Hepatocyte (in vitro differentiated cells): Measurements from ENCODE around the gene PARD3B. TPM values are rescaled to one million over a fixed set of nuclear protein-coding genes. Genes with fewer than 3 reads are reported as not detected.

Experiments used
- DNase-seq: peaks from one replicate; pipeline ENCODE4 v3.0.0-alpha.2; 2016; ENCODE audit warnings: low spot score
- H2AFZ ChIP-seq: fragments of 200-600 bp; sonication (generic); 2 replicates; pipeline ENCODE4 v1.6.0; 2016; ENCODE audit warnings: antibody characterized with exemption, mild to moderate bottlenecking
- H3K27ac ChIP-seq: fragments of 200-600 bp; sonication (generic); 2 replicates; pipeline ENCODE4 v1.5.1; 2016; ENCODE audit warnings: mild to moderate bottlenecking
- H3K27me3 ChIP-seq: fragments of 200-600 bp; sonication (generic); 2 replicates; pipeline ENCODE4 v1.6.1; 2016
- H3K36me3 ChIP-seq: fragments of 200-600 bp; sonication (generic); replicated peaks from 2 replicates; pipeline ENCODE4 v1.5.1; 2016; ENCODE audit warnings: low read depth; ENCODE audit not compliant: insufficient read depth
- H3K4me1 ChIP-seq: fragments of 200-600 bp; sonication (generic); 2 replicates; pipeline ENCODE4 v1.5.1; 2016; ENCODE audit warnings: mild to moderate bottlenecking, moderate library complexity; ENCODE audit not compliant: insufficient read depth
- H3K4me2 ChIP-seq: fragments of 200-600 bp; sonication (generic); 2 replicates; pipeline ENCODE4 v1.6.0; 2016
- H3K4me3 ChIP-seq: fragments of 200-600 bp; sonication (generic); 2 replicates; pipeline ENCODE4 v1.5.1; 2016; ENCODE audit warnings: mild to moderate bottlenecking
- H3K79me2 ChIP-seq: fragments of 200-600 bp; sonication (generic); 2 replicates; pipeline ENCODE4 v1.6.0; 2017; ENCODE audit warnings: mild to moderate bottlenecking
- H3K9me2 ChIP-seq: fragments of 200-600 bp; sonication (generic); replicated peaks from 2 replicates; pipeline ENCODE4 v1.6.0; 2017; ENCODE audit warnings: mild to moderate bottlenecking; ENCODE audit not compliant: insufficient read depth
- H3K9me3 ChIP-seq: fragments of 200-600 bp; sonication (generic); 2 replicates; pipeline ENCODE4 v1.5.1; 2016; ENCODE audit warnings: low read depth, mild to moderate bottlenecking
- H4K20me1 ChIP-seq: fragments of 200-600 bp; sonication (generic); 2 replicates; pipeline ENCODE4 v1.6.0; 2016; ENCODE audit warnings: mild to moderate bottlenecking; ENCODE audit not compliant: insufficient read depth, poor library complexity, severe bottlenecking
- EZH2 ChIP-seq: fragments of 200-600 bp; sonication (generic); IDR thresholded peaks from 2 replicates; pipeline ENCODE4 v1.6.1; 2016; ENCODE audit warnings: antibody characterized with exemption, mild to moderate bottlenecking, borderline replicate concordance
- EZH2phosphoT487 ChIP-seq: fragments of 200-600 bp; sonication (generic); IDR thresholded peaks from one replicate; pipeline ENCODE4 v1.6.1; 2018; ENCODE audit warnings: antibody characterized with exemption, mild to moderate bottlenecking, low read depth, moderate library complexity; ENCODE audit not compliant: unreplicated experiment, severe bottlenecking
- WGBS: methylation state at CpG from one replicate; pipeline ENCODE4 v1.1.6; 2016; ENCODE audit warnings: low lambda C conversion rate; ENCODE audit errors: missing lambda C conversion rate; 5-methylcytosine and 5-hydroxymethylcytosine counted together
- polyA plus RNA-seq: library from polyadenylated mRNA; unstranded; fragments of >200 nt; fragmentation: Nextera tagmentation; extraction: Ambion mirVana; gene quantifications from 2 replicates; pipeline ENCODE4 v1.2.1, GENCODE V29; 2016
- total RNA-seq: library from RNA; depleted of rRNA; stranded (reverse); fragments of >200 nt; gene quantifications from 2 replicates; pipeline ENCODE4 v1.2.3, GENCODE V29; 2014
- TF ChIP-seq, protein P1 (sequence below): fragments of 200-600 bp; sonication (generic); IDR thresholded peaks from 2 replicates; pipeline ENCODE4 v1.5.1; 2016; ENCODE audit warnings: antibody characterized with exemption, mild to moderate bottlenecking; ENCODE audit not compliant: poor library complexity

PARD3B gene
- total and polyA plus RNA-seq, 2 experiments from 2014 or later = 11.5 to 21.7 TPM

DNA sequence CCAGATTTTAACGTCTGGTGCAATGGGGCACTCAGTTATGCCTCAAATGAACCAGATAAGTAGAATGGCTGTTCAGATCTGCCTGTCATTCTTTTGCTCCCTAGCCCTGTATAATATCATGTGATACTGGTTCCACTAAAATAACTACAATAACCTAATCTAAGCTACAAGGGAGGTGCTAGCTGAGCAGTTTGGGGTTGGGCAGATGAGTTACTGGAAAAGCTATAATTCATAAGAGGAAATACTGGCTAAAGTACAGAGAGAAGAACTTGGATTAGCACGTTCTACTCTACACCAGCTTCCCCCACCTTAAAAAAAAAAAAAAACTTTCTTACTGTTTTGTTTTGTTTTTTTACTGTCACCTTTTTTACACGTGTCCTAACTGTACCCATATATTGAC is 953.7 kb downstream of the PARD3B start:
- no peak for DNase-seq
- no peaks in the 10 kb centered on the region for H3K27me3 ChIP-seq
- H2AFZ ChIP-seq = no peak overlapping the region
- no peaks in the 10 kb centered on the region for H3K9me2 ChIP-seq
- no peak overlapping the region for H3K4me3 ChIP-seq
- no peaks in the 10 kb centered on the region for H4K20me1 ChIP-seq
- no peaks in the 10 kb centered on the region for H3K4me1 ChIP-seq
- no peaks in the 10 kb centered on the region for H3K9me3 ChIP-seq
- H3K79me2 ChIP-seq = no peaks in the 10 kb centered on the region
- TF ChIP-seq EZH2phosphoT487 (no peak), EZH2 (no peak)
- TF ChIP-seq, protein P1, sequence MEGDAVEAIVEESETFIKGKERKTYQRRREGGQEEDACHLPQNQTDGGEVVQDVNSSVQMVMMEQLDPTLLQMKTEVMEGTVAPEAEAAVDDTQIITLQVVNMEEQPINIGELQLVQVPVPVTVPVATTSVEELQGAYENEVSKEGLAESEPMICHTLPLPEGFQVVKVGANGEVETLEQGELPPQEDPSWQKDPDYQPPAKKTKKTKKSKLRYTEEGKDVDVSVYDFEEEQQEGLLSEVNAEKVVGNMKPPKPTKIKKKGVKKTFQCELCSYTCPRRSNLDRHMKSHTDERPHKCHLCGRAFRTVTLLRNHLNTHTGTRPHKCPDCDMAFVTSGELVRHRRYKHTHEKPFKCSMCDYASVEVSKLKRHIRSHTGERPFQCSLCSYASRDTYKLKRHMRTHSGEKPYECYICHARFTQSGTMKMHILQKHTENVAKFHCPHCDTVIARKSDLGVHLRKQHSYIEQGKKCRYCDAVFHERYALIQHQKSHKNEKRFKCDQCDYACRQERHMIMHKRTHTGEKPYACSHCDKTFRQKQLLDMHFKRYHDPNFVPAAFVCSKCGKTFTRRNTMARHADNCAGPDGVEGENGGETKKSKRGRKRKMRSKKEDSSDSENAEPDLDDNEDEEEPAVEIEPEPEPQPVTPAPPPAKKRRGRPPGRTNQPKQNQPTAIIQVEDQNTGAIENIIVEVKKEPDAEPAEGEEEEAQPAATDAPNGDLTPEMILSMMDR = no peak
- H3K36me3 ChIP-seq = no peaks in the 10 kb centered on the region
- H3K27ac ChIP-seq = no peak overlapping the region
- H3K4me2 ChIP-seq = no peak overlapping the region
- 86% methylated on average over 3 of the region's 3 CpGs for WGBS

DNA sequence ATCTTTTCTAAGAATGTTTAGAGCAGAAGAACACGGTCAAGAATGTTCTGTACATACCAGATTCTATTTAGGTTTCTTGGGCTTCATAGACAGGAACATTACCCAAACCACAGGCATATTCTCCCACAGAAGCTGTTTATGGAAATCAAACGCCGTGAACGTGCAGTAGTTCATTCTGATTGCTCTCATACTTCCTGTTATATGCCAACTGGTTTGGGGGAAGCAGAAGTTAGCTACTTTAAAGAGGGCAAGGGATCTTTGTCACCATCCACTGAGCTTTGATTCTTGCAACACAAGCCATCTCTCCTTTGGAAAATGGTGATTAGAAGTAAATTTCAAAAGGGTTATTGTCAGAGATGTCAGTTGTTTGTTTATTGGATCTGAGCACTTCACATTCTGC is 954.8 kb downstream of the PARD3B start:
- DNase-seq = no peak
- no peak for TF ChIP-seq EZH2phosphoT487
- TF ChIP-seq EZH2 = no peak
- TF ChIP-seq, protein P1 = no peak
- Histone ChIP-seq H4K20me1 (no peaks in the 10 kb centered on the region), H3K79me2 (no peaks in the 10 kb centered on the region), H3K9me3 (no peaks in the 10 kb centered on the region), H3K4me1 (no peaks in the 10 kb centered on the region), H3K36me3 (no peaks in the 10 kb centered on the region), H3K4me3 (no peak overlapping the region), H3K9me2 (no peaks in the 10 kb centered on the region), H3K27ac (no peak overlapping the region), H3K27me3 (no peaks in the 10 kb centered on the region), H3K4me2 (no peak overlapping the region), H2AFZ (no peak overlapping the region)
- WGBS = 91% methylated on average over 4 of the region's 4 CpGs

DNA sequence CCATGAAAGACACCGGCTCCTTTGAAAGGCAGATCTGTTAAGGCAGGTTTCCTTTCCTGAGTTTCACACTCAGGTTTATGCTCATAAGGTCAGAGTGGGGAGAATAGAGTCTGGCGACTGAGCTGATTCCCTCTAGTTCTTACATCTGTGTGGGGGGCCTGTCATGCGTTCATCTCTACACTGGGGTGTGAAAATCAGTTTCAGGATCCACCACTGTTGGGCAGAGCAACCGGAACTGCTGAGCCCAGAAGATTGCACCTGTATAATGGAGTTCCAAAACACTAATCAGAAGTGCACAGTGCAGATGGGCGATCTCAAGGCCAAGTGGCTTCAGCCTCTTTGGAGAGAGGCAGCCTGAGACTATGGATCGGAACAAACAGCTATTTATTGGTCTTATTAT is 955.7 kb downstream of the PARD3B start:
- no peak for TF ChIP-seq EZH2
- no peak for TF ChIP-seq EZH2phosphoT487
- TF ChIP-seq, protein P1 = no peak
- Histone ChIP-seq H3K9me2 (no peaks in the 10 kb centered on the region), H3K27ac (no peak overlapping the region), H3K79me2 (no peaks in the 10 kb centered on the region), H3K36me3 (no peaks in the 10 kb centered on the region), H2AFZ (no peak overlapping the region), H3K27me3 (no peaks in the 10 kb centered on the region), H3K9me3 (no peaks in the 10 kb centered on the region), H4K20me1 (no peaks in the 10 kb centered on the region), H3K4me1 (no peaks in the 10 kb centered on the region), H3K4me2 (no peak overlapping the region), H3K4me3 (no peak overlapping the region)
- WGBS = 93% methylated on average over 6 of the region's 6 CpGs
- DNase-seq = no peak

DNA sequence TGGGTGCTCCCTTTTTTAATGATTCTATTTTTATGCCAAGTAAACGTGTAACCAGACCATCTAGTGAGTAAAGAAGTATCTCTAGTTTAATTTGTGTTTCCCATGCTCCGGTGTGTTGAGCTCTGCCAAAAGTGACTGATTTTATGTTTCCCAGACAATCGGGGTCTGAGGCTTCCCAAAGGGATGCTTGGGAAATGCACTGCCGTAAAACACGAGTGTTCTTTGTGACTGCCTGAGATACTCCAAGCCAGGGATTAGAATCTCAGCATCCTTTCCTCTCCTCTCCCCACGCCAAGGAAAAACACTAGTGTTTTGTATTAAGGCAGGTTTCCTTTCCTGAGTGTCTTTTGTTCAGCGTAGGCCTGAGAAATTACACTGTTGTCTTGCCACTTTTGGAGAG is 956.6 kb downstream of the PARD3B start:
- Histone ChIP-seq H3K4me2 (no peak overlapping the region), H3K4me1 (no peaks in the 10 kb centered on the region), H3K36me3 (no peaks in the 10 kb centered on the region), H2AFZ (no peak overlapping the region), H3K27me3 (no peaks in the 10 kb centered on the region), H3K4me3 (no peak overlapping the region), H3K79me2 (no peaks in the 10 kb centered on the region), H3K9me2 (no peaks in the 10 kb centered on the region), H3K9me3 (no peaks in the 10 kb centered on the region), H3K27ac (no peak overlapping the region), H4K20me1 (no peaks in the 10 kb centered on the region)
- TF ChIP-seq EZH2phosphoT487 = no peak
- TF ChIP-seq, protein P1 = no peak
- no peak for TF ChIP-seq EZH2
- 75% methylated on average over 7 of the region's 7 CpGs for WGBS
- DNase-seq = no peak
